Cardiac fibroblast (primary cell): ENCODE measurements around the gene CRTC3.

Experiments
- DNase-seq, 2 donors: peaks; one replicate each; pipeline versions ENCODE4 v3.0.0 to v3.0.0-alpha.2; 2010; ENCODE audit warnings: low read depth in 2 of 2
- H3K4me3 ChIP-seq, 2 donors: replicated peaks in 1 of 2; 1 replicate in 1 of 2; 2 replicates in 1 of 2; pipeline ENCODE4 v1.5.1; 2011; ENCODE audit warnings: low read depth in 2 of 2, low read length in 2 of 2, mild to moderate bottlenecking in 2 of 2, moderate library complexity in 1 of 2
- TF ChIP-seq, protein P1 (sequence below): IDR thresholded peaks from one replicate; pipeline ENCODE4 v1.5.1; 2011; ENCODE audit warnings: low read depth, mild to moderate bottlenecking, low read length, inconsistent platforms

Gene CRTC3

DNA sequence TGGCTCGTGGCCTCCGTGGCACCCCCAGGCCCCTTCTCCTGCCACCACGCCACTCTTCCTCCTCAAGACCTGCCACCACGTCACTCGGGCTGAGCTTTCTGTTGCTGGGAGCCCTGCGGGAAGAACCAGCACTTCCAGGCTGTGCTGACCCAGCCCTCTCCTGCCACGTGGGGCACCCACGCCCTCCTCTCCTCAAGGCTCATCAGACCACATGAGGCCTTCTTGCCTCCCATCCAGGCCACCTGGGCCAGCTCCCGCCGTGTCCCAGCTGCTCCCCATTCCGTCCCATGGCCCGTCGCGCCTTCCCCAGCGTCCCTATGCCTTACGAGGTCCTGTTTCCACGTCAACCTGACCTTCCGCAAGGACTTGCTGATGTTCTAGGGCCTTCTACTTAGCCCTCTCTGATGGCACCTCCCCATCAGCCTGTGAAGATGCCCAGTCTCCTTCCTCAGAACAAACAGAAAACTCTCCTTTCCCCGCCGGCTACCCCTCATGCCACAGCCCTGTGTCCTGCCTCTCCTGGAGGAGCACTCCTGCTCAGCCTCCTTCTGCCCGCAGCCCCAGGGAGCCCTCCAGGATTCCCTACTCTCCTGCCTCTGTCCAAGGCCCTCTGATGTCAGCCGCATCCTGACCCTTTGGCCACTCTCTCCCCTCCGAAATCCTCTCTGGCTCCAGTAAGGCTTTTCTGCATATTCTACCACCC lies 116.3 kb downstream of the CRTC3 start:
- no peak overlapping the region for H3K4me3 ChIP-seq
- DNase-seq = no peak
- TF ChIP-seq, protein P1, sequence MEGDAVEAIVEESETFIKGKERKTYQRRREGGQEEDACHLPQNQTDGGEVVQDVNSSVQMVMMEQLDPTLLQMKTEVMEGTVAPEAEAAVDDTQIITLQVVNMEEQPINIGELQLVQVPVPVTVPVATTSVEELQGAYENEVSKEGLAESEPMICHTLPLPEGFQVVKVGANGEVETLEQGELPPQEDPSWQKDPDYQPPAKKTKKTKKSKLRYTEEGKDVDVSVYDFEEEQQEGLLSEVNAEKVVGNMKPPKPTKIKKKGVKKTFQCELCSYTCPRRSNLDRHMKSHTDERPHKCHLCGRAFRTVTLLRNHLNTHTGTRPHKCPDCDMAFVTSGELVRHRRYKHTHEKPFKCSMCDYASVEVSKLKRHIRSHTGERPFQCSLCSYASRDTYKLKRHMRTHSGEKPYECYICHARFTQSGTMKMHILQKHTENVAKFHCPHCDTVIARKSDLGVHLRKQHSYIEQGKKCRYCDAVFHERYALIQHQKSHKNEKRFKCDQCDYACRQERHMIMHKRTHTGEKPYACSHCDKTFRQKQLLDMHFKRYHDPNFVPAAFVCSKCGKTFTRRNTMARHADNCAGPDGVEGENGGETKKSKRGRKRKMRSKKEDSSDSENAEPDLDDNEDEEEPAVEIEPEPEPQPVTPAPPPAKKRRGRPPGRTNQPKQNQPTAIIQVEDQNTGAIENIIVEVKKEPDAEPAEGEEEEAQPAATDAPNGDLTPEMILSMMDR = no peak

DNA sequence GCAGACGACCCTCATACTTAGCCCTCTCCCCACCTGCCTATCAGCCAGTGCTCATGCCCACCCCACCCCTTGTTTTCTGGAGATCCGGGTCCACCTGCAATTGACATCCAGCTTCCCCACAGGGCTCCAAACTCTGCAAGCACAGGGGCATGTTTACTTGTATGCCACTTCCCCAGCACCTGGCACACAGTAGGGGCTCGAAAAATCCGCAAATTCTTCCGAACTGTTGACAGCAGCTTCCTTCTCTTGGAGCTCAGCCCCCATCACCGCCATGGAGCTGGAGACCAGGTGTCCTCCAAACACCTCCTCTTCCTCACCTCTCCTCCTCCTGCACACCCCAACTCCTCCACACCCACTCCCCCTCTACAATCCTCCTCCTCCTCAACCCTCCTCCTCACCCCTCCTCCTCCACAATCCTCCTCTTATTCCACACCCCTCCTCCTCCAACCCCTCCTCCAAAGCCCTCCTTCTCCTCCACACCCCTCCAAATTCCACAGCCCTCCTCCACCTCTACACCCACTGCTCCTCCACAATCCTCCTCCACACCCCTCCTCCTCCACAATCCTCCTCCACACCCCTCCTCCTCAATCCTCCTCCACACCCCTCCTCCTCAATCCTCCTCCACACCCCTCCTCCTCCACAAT lies 117.1 kb downstream of the CRTC3 start:
- H3K4me3 ChIP-seq = no peak overlapping the region
- TF ChIP-seq, protein P1 = no peak
- no peak for DNase-seq

DNA sequence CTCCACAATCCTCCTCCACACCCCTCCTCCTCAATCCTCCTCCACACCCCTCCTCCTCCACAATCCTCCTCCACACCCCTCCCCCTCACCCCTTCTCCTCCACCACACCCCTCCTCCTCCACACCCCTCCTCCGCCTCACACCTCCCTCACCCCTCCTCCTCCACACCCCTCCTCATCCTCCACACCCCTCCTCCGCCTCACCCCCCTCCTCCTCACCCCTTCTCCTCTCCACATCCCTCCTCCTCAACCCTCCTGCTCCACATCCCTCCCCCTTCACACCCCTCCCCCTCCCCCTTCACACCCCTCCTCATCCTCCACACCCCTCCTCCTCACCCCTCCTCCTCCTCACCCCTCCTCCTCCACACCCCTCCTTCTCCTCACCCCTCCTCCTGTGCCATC lies 117.6 kb downstream of the CRTC3 start:
- no peak overlapping the region for H3K4me3 ChIP-seq
- TF ChIP-seq, protein P1 = no peak
- DNase-seq = no peak

DNA sequence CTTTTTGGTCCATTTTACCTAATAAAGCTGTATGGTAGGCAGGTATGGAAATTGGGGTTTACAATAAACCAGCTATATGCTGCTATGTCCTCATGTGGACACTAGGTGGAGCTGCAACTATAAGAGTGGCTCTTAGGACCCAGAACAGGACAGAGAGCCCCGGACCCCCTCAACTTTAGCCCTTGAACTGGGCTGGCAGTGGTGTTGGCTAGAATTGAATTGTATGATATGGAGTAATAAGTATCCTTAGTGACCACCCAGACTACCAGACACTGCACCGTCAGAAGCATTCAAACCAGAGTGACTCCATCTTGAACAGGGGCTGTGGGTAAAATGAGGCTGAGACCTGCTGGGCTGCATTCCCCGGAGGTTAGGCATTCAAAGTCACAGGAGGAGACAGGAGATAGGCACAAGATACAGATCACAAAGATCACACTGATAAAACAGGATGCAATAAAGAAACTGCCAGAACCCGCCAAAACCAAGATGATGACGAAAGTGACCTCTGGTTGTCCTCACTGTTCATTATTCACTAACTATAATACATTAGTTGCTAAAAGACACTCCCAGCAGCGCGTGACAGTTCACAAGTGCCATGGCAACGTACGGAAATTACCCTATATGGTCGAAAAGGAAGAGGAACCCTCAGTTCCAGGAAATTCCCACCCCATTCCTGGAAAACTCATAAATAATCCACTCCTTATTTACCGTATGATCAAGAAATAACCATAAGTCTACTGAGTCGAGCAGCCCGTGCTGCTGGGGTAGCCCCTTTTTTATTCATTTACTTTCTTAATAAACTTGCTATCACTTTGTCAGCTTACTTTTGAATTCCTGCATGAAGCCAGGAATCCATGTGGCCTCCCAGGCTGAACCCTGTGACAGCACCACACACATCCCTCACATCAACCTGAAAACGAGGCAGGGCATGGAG lies 118.7 kb downstream of the CRTC3 start:
- DNase-seq = peak; percentile 81 to 83

DNA sequence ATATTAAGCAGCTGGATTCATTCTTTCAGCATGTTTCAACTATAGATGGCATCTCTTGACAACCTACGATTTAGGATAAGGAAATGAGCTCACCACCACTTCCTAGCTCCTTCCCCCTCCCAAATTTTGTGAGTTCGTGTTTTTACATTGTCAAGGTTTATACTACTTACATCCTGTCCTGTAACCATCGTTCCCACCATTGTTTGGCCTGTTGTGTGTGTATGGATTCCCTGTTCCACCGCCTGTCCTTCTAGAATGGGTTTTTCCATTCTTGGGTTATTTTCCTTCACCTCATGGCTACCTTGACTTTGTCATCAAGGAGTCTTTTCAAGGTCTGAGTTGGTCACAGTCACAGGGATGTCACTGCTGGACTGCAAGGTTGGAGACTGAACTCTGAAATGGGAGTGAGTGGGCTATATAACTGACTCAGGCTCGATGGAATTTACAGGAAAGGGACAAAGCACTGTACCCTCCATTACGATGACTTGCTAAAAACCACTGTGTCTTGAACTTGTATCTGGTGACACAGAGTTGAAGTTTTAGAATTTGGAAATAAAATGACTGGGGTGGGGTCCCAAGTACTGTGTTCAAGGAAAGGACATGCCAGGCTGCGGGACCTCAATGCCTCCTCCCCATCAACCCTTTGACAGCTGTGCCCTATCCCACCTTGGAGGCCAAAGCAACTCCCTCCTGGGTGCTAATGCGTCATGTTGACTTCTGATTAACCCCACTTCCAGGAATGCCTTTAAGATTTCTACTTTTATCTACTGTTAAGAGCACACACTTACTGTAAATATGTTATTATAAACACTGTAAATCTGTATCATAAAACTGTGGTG lies 120.6 kb downstream of the CRTC3 start:
- TF ChIP-seq, protein P1 = no peak
- peak; percentile 48 to 80 for DNase-seq
- H3K4me3 ChIP-seq = no peak overlapping the region

More for the DNA sequence above, 118.7 kb downstream of the CRTC3 start:
- no peak overlapping the region for H3K4me3 ChIP-seq
- TF ChIP-seq, protein P1 = peak; percentile 84
